Activated CD8-positive, alpha-beta memory T cell treated with anti-CD3 and anti-CD28 coated beads for 36 hours (primary cell): ENCODE data around the gene DDIT4. TPM values are rescaled to one million over a fixed set of nuclear protein-coding genes. Genes with fewer than 3 reads are reported as not detected.

Source experiments
- total RNA-seq, 2 experiments: library from RNA; stranded (reverse); gene quantifications; one replicate each; pipeline ENCODE4 v1.2.3, GENCODE V29; 2021

DDIT4 gene
- total RNA-seq, 2 experiments from 2014 or later, result 391 to 421 TPM

Other genes starting within 250 kb of the DDIT4 start
- gene SPOCK2, start 185.4 kb upstream of the DDIT4 start, total RNA-seq, result 10 to 100 TPM; 46.3 to 48.8 TPM
- gene ANAPC16, start 57.9 kb upstream of the DDIT4 start, total RNA-seq, result 10 to 100 TPM; 72.1 to 75.1 TPM
- gene ASCC1, start 57.6 kb upstream of the DDIT4 start, total RNA-seq, result 10 to 100 TPM; 43.2 to 44.1 TPM
- gene DNAJB12, start 81.0 kb downstream of the DDIT4 start, total RNA-seq, result 10 to 100 TPM; 28.0 to 28.7 TPM